IPS-18c (cell line): Measurements from ENCODE around the gene GARIN6.
"Not testable (repeated sequence)": the region's sequence is repeated elsewhere in the genome, so short reads cannot be mapped to it uniquely, and the experiment has no call there.

Experiments used
- H3K4me3 ChIP-seq: 2 replicates; pipeline ENCODE4 v1.7.0; 2013; ENCODE audit warnings: low read depth, mild to moderate bottlenecking, low read length, moderate library complexity; ENCODE audit not compliant: insufficient read depth
- H3K9me3 ChIP-seq: one replicate; pipeline ENCODE4 v1.6.1; 2013; ENCODE audit warnings: mild to moderate bottlenecking, low read length, moderate library complexity; ENCODE audit not compliant: control insufficient read depth, insufficient read depth

Gene GARIN6

DNA sequence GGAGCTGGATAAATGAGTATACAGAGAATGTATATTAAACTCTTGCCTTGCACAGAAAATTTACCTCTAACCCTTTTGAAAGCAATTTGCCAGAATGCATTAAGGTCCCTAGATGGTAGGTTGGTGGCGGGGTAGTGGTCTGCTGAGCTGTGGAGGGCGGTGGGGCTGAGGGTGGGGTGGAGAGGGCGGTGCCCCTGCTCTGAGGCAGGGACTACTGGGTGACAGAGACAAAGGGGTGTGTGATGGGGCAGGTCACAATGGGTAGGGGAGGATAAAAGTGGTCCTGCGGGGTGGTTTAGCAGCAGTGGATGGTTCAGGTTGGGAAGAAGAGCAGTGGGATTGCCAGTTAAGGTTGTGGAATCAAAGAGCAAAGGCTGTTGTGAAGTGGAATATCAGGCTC lies at the start of gene GARIN6:
Gene GARIN6, plus strand, starts transcription at position 301 of the 400 bp plus-strand sequence. CDS start 422 bp downstream, outside the sequence.
- Histone ChIP-seq H3K4me3 (no peak within 1 kb of the TSS), H3K9me3 (no peaks in the 10 kb centered on the region)

DNA sequence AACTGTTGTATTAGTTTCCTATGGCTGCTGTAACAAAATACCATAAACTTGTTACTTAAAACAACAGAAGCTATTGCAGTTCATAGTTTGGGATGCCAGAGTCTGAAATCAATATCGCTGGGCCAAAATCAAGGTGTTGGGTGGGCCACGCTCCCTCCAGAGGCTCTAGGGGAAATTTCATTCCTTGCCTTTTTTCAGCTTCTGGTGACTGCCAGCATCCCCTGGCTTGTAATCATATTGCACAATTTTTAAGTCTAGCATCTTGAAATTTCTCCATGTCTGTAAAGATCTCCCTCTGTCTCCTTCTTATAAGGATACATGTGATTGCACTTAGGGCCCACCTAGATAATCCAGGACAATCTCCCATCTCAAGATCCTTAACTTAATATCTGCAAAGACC lies 48.8 kb upstream of the GARIN6 start:
- no peak overlapping the region for H3K4me3 ChIP-seq
- no peaks in the 10 kb centered on the region for H3K9me3 ChIP-seq

DNA sequence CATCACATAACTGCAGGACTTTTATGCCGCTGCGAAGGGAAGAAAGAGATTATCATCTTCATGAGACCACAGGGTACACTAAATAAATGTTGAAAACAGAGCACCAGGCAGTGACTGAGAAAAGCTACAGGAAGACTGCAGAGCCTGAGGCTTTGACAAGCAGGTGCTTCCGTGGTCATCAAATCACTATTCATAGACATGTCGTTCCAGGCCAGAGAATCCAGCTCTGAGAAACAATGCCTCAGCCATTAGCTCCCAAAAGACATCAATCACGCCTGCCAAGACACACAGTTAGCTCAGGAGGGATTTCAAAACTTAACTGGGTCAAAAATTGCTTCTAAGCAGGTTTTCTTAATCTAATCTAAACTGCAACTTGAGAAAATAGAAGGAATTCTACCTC lies 47.2 kb upstream of the GARIN6 start:
- H3K4me3 ChIP-seq = no peak overlapping the region

DNA sequence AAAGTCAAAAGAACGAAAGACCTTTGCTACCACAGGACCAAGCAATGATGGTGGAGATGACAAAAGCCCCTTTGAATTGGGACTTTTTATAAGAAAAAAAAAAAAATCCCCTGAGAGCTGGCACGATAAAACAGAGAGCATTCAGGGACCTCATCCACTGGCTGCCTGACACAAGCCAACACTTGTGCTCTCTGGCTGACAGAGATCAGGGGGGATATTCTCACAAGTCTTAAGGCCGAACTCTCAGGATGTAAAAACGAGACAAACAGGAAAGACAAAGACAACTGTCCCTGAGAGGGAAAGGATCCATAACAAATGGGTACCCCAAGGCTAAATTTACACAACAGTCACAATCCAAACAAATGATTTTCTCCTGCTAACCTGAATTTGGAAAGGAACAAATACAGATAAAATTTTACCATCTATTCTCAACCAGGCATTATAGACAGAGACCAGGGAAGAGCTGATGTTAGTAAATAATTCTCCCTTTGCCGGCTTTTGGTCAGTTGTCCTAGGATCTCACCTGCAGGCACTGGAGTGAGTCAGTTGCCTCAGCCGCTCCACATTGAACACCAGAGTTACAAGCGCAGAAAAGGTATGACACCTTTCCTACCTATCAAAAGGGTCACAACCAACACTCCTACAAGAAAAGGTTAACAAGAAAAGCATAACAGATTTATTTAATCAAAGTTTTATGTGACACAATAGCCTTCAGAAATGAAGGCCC lies 37.9 kb upstream of the GARIN6 start:
- Histone ChIP-seq H3K9me3 (no peaks in the 10 kb centered on the region), H3K4me3 (no peak overlapping the region)

More for the DNA sequence above, 47.2 kb upstream of the GARIN6 start:
- H3K9me3 ChIP-seq = no peaks in the 10 kb centered on the region

DNA sequence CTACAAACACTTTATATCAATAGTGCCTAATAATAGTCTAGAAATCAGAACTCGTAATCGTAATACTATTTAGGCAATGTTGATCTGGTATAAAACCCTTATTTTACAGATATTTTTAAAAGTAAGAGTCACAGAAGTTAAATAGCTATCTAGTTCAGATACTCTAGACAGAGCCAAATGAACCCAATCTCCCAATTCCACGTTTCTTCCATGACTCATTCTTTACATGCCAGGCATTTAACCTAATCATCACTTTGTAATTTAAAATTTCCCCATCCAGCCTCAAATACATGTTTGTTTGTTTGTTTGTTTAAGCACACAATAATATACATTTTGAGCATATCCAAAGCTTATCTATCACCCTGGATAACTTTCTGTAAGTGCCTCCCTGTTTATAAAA lies 36.4 kb upstream of the GARIN6 start:
- no peak overlapping the region for H3K4me3 ChIP-seq
- no peaks in the 10 kb centered on the region for H3K9me3 ChIP-seq

DNA sequence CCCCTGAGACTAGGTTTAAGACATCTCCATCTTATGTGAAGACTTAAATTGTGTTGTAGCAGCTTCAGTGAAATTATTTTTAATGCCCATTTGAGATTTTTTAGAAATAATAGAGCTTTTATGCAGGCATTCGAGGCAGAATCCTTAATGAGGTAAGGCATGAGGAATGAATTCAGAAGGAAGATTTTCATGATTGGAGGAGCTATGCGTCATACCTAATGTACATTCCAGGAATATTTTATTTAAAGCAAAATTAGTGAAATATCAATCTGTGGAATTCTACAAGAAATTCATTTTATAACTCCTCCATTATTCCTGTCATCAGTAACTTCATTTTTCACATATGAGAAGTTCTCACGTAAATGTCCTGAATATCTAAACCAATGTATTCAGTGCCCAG lies 36.0 kb upstream of the GARIN6 start:
- Histone ChIP-seq H3K4me3 (no peak overlapping the region), H3K9me3 (no peaks in the 10 kb centered on the region)

DNA sequence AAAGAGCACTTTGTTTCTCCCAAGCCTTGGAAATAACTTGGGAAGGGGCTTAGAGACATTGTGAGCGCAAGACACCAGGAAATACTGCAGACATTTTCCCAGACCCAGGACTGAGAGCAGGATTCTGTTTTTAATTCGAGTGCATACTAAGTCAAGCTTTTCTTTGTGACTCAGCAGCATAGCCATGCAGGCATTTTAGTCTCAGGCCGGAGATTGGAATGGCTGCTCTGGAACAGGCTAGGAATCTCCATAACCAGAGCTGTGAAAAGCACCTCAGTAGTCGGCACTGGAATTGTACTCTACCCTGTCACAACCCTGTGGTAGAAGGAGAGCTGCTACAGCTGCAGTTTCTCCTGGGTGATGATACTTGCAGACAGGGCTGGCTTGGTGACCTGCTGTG lies 28.9 kb upstream of the GARIN6 start:
- Histone ChIP-seq H3K9me3 (no peaks in the 10 kb centered on the region), H3K4me3 (no peak overlapping the region)

DNA sequence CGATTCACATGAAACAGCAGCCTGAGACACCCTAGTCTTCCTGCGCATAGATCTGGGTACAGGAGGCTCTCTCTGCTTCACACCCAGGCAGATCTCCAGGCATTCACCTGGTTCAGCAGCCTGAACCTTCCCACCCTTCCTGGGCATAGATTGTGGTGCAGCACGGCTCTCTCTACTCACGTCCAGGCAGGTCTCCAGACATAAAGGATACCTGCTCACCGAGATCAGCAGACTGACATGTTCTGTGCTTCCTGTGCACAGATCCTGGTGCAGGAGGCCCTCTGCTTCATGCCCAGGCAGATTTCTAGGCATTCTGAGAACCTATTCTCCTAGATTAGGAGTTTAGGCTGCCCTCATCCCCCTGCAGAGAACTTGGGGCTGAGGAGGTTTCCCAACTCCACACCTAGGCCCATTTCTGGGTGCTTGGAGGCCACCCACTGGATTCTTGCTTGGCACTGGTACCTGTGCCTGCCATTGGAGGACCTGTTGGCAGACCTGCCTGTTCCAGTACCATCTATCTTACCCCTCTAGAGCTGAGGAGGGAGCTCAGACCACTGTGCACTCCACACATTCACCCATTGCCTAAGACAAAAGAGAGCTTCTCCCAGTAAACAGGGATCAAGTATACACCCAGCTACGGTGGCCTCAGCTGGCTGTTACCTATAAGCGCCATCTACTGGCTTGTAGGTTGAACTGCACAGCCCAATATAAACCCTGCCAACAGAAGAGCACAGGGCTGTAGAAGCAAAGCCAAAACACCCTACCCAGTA lies 28.0 kb upstream of the GARIN6 start:
- Histone ChIP-seq H3K9me3 (no peaks in the 10 kb centered on the region), H3K4me3 (no peak overlapping the region)

DNA sequence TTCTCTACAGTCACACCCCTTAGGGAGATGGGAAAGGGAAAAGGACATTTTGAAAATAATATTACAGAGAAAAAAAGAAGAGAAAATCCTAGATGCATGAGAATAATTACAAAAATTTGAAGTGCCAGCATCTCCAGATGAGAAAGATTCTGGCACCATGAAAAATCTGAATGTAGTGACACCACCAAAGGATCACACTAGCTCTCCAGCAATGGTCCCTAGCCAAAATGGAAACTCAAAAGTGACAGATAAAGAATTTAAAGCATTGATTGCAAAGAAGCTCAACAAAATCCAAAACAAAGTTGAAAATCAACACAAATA lies 27.4 kb upstream of the GARIN6 start:
- no peaks in the 10 kb centered on the region for H3K9me3 ChIP-seq
- H3K4me3 ChIP-seq = no peak overlapping the region

DNA sequence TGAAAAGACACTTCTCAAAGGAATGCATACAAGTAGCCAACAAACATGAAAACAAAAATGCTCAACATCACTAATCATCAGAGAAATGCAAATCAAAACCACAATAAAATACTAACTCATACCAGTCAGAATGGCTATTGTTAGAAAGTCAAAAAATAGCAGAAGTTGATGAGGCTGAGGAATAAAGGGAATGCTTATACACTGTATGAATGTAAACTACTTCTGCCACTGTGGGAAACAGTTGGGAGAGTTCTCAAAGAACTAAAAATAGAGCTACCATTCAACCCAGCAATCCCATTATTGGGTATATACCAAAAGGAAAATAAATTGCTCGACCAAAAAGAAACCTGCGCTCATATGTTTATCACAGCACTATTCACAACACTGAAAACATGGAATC lies 23.0 kb upstream of the GARIN6 start:
- not testable (repeated sequence) for H3K4me3 ChIP-seq, H3K9me3 ChIP-seq

DNA sequence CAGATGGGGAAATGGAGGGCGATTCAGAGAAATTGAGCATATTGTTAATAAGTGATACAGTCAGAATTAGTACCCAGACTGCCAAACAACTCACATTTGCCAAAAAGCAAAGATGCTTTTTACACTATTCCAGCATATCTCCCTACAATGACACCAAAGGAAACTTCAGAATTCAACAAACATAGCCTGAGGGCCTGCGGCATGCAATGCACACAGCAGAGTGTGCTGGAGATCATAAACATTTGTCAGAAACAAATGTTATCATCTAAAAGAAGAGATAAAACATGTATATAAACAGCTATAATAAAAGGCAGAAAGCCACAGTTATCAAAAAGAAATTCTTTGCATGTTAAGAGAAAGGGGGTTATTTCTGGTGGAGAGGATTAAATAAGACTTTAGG lies 20.1 kb upstream of the GARIN6 start:
- no peak overlapping the region for H3K4me3 ChIP-seq
- H3K9me3 ChIP-seq = no peaks in the 10 kb centered on the region

DNA sequence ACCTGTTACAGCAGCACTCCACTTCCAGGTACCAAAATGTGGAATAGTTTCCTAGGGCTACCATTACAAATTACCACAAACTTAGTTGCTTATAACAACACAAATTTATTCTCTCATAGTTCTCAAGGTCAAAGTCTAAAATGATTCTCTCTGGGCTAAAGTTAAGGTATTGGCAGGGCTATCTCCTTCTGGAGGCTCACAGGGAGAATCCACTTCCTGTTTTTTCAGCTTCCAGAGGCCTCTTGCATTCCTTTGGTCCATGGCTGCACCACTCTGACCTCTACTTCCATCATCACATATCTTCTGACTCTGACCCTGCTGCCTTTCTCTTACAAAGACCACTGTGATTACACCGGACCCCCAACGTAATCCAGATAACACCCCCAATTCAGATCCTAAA lies 2.9 kb upstream of the GARIN6 start:
- Histone ChIP-seq H3K9me3 (no peaks in the 10 kb centered on the region), H3K4me3 (no peak overlapping the region)

DNA sequence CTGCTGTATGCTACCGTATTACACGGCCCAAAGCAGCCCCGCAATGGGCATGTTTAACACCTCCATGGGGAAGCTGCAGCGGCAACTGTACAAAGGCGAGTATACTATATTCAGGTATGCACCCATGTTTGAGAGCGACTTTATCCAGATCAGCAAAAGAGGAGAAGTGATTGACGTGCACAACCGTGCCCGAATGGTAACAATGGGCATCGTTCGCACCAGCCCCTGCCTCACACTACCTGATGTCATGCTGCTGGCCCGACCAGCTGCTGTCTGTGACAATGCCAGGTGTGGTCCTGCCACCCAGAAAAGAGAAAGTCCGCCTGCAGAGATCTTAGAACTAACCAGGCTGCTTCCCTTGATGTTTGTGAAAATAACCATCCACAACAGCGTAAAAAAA lies 630 bp downstream of the GARIN6 start:
- Histone ChIP-seq H3K4me3 (no peak overlapping the region), H3K9me3 (no peaks in the 10 kb centered on the region)

DNA sequence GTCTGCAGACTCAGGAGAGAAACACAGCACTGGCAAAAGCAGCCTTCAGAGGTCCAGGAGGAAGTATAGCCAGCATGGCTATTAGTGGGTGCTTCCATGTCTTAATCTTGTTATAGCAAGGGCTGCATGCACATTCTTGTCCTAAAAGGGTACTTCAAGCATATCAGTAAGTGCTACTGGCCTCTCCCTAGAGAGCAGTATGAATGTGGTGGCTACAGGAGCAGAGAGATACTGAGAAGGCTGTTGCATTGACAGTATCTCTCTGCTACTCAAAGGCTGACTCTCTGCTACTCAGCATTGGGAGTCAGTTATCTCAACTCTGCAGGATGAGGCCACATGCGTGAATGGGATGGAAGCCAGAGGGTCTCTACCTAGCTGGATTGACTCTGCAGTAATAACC lies 2.0 kb downstream of the GARIN6 start:
- no peak overlapping the region for H3K4me3 ChIP-seq
- H3K9me3 ChIP-seq = no peaks in the 10 kb centered on the region

DNA sequence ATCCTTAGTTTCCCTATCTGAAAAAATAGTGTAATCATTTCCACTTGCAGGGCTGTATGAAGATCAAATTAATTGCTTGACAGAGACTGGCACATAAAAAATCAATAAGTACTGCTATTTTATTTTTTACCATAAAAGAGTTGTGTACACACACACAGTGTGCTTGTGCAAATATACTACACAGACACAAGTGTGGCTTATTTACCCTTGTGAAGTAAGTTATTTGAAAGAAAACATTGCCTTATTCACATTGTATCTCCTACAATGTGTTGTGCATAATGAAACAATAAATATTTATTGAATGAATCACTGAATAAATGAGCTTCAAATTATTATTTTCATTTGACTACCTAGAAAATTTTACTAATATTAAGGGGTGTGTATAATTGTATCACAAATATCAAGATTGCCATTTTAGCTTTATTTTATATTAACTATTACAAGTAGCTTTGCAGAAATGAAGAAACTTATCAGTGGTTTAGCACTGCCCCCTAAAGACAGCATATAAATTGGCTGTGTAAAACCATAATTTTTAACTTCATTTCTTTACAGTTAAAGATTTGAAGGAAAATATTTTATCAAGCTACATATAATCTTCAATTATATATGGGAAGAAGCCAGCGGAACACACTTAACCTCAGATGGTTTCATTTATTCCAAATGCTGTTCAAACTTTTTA lies 11.3 kb downstream of the GARIN6 start:
- Histone ChIP-seq H3K4me3 (no peak overlapping the region), H3K9me3 (no peaks in the 10 kb centered on the region)

DNA sequence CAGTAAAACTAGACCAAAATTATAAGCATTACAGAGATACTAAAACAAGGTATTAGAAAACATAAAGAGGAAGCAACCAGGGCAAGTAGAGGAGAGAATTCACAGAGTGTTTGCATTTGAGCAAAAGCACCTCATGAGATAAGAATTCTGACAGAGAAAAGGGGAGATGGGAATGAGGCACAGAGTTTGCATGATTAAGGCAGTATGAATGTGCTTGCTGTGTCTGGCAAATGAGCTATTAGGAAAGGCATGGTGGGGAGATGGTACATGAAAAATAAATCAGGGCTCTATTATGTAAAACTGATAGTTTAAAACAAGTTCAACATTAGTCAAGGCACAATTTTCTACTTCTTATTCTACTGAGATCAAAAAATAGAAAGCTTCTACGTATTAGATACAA lies 23.1 kb downstream of the GARIN6 start:
- Histone ChIP-seq H3K9me3 (no peaks in the 10 kb centered on the region), H3K4me3 (no peak overlapping the region)

DNA sequence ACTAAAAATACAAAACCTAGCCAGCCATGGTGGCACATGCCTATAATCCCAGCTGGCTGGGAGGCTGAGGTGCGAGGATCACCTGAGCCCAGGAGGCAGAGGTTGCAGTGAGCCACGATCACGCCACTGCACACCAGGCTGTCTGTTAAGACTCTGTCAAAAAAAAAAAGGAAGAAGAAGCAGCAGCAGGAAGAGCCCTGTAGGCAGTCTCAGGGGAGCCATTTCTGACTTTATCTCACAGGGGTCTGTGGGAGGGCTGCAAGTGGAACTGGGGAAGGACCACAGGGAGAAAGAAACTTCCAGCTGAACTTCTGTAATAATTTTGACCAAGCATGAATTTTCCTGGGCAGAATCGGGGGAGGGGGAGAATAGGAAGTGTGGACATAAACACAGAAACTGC lies 32.7 kb downstream of the GARIN6 start:
- H3K9me3 ChIP-seq = no peaks in the 10 kb centered on the region
- H3K4me3 ChIP-seq = no peak overlapping the region

DNA sequence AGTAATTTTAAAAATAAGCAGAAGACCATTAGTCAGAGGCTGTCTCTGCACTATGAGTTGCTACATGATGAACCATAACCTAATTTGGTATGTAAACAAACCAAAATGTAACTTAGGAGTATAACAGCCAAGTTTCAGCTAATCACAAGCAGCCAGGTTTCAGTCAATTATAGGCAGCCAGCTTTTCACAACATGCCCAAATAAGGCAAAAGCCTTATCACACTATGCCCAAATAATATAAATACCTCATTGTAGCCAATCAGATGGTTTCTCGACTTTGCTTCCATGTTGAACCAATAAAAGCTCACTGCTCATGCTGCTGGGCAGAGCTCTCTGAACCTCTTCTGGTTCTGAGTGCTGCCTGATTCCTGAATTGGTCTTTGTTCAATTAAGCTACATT lies 38.6 kb downstream of the GARIN6 start:
- Histone ChIP-seq H3K9me3 (no peaks in the 10 kb centered on the region), H3K4me3 (no peak overlapping the region)
